GM18517 (cell line): Measurements from ENCODE around the gene GRID1.

Experiments
- ATAC-seq: cut with Tn5 transposase; IDR thresholded peaks from one replicate; pipeline ENCODE4 v1.9.1; 2021; ENCODE audit warnings: mild to moderate bottlenecking, moderate library complexity; ENCODE audit not compliant: unreplicated experiment

GRID1 gene

GRCh38 chr10:86366033-86366901 is at the start of gene GRID1:
Gene GRID1 (minus strand): TSS chr10:86366795.
- ATAC-seq = no peak

DNA sequence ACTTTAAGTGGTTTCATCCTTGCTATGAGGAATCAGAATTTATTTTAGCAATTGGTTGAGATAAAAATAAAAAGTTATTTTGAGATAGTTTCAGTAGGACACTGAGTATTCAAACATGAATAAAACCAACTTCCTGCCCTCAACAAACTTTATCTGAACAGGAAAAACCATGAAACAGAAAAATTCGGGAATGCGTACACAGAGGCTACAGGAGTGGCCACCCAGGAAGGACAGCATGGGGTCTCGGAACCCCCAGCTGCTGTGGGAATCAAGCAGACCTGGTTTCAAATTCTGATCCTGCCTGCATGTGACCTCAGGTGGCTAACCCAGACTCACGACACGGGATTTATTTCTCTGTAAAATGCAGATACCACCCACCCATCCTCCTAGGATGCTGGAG is 49.0 kb upstream of the GRID1 start:
- no peak for ATAC-seq

DNA sequence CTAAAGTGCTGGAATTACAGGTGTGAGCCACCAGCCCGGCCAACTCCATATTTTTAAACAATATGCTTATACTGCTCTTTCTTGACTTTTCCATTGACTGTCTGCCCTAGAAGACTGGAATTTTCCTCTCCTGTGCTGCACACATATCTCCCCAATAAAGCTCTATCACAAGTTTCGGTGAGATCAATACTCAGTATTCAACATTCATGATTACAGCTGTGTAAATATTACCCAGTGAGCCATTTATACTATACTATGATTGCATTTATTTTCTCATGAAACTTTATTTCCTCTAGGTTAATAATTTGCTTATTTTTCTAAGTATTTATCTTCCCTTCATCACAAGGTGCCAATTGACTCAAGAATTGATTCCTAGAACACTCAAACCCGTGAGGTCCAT is 48.5 kb upstream of the GRID1 start:
- ATAC-seq = no peak

GRCh38 chr10:86413046-86413728 is 46.6 kb upstream of the GRID1 start:
- ATAC-seq = peak; percentile 75

DNA sequence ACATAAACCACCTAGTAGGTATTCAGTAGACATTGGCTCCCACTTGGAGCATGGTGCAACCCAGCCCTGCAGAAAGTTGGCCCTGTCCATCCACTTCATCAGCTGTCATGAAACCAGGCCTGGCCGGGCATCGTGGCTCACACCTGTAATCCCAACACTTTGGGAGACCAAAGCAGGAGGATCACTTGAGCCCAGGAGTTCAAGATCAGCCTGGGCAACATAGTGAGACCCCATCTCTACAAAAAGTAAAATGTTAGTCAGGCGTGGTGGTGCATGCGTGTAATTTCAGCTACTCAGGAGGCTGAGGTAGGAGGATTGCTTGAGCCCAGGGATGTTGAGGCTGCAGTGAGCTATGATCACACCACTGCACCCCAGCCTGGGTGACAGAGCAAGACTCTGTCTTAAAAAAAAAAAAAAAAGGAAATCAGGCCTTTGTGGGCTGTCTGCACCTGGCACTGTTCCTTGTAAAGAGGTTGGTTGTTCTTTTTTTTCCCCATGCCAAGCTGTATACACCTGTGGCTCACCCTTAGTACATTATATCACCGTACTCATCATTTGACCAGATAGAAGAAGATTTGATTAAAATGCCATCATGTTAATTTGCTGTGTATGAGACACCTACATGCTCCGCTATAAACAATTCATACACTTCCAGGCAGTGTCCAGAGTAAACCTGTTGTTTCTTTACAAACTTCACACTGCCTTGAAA is 45.4 kb upstream of the GRID1 start:
- ATAC-seq = peak; percentile 1

DNA sequence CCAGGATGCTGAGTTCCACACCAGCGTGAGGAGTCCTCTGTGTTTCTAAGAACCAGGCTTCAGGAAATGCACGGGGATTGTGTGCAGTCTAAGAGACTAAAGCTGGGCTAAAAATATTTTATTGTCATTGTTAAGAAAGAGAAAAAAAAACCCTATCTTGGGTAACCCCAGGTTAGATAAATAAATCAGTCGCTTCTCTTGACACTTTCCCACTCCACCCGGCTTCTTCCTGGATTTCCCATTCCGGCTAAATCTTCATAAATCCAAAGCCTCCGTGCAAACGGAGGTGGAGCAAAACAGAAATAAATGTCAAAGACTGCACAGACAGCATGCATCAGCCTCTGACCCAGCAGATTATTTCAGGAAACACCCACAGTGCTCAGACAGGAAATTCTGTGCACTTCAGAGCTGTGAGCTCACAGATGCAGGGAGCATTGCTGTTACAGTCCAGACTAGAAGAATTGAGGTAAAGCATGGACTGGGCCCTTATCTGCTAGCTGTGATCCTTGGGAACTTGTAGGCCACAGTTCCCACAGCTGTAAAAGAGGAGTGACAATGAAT is 44.8 kb upstream of the GRID1 start:
- peak; percentile 45 for ATAC-seq

DNA sequence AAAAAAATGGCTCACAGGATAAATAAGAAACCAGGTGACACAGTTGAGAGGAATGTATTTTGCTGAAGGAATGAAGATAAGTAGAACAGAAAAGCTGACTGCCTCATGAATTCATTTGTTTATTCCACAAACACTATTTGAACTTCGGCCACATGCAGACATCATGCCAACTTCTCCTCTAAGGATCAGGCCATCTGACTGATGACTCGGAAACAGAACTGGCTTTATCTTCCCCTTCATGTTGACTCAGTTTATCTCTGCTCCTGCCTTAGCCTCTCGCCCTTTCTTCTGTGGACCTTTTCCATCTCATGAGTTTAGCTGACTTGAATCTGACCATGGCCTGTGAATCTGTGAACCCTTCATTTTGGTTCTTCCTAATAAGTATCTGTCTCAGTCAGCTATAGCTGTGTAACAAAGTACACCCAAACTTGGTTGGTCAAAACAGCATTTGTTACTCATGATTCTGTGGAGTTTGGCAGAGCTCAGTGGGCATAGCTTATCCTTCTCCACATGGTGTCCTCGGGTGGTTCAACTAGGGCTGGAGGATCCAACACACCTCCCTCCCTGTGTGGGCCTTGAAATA is 44.0 kb upstream of the GRID1 start:
- ATAC-seq = no peak

- ATAC-seq = no peak
These were observed 42.6 kb upstream of the GRID1 start for GRCh38 chr10:86409183-86409582.

- no peak for ATAC-seq
These were observed 36.7 kb upstream of the GRID1 start for GRCh38 chr10:86403183-86403797.

DNA sequence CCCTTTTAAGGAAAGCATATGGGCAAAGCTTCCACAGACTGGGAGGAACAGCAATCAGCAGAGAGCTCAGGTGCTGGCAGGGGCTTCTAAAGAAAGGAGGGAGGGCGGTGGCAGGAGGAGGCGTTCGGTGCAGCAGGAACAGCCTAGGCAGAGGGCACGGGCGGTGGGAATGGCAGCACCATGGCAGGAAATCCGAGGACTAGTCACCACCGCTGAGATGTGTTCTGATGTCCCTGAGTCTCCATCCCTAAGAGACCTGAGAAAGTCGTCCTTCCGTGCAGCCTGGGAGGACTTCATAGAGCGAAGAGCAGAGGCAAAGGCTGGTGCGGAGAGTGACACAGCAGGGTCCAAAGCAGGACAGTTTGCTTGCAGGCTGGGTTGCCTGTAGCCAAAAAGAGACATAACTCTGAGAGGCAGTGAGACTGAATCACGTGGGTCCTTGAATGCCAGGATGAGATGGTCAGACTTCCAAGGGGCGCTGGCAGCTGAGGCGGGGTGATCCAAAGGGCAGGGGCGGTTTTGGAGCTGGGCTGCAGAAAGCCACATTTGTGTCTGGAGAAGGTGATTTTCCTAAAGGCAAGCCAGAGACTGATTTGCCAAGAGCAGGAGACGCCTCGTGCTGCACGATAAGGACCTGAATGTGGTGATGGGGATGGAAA is 35.8 kb upstream of the GRID1 start:
- no peak for ATAC-seq

GRCh38 chr10:86401588-86402282 is 35.1 kb upstream of the GRID1 start:
- peak; percentile 7 for ATAC-seq

DNA sequence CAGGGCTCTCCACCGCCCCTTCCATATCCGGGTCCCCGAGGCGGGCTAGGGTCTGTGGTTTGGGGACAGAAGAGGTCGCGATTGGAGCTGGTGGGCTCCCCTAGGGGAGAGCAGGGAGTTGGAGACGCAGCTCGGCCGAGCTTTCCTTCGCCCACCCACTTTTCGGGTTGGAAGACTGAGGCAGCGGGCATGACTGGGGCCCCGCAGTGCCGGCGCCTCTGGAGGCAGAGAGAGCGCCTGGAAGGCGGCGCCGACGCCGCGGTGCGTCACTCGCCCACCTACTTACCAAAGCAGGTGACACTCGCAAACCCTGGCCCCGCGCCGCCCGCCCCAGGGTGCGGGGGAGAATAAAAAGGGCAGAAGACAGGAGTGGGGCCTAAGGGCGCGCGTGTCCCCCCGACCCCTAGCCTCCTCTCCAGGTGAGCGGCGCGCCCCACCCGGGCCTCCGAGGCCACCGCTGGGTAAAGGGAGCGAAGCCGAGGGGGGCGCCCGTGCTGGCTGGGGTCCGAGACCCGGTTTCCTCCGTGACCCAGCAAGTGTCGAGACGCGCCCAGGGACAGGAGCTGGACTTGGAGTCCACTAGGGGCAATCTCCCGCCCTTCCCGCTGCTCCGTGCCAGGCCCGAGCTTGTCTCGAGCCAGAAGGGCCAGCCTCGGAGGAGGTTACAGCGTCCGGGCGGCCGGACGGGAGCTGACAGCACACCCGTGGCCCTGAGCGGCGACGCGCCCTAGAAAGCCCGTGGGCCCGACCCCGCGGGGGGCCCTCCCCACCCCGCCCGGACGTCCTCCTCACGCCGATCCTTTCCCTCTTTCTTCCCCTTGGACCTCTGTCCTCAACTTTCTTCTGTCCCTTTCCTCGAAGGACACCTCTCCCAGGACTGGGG is 34.4 kb upstream of the GRID1 start:
- ATAC-seq = peak; percentile 37

DNA sequence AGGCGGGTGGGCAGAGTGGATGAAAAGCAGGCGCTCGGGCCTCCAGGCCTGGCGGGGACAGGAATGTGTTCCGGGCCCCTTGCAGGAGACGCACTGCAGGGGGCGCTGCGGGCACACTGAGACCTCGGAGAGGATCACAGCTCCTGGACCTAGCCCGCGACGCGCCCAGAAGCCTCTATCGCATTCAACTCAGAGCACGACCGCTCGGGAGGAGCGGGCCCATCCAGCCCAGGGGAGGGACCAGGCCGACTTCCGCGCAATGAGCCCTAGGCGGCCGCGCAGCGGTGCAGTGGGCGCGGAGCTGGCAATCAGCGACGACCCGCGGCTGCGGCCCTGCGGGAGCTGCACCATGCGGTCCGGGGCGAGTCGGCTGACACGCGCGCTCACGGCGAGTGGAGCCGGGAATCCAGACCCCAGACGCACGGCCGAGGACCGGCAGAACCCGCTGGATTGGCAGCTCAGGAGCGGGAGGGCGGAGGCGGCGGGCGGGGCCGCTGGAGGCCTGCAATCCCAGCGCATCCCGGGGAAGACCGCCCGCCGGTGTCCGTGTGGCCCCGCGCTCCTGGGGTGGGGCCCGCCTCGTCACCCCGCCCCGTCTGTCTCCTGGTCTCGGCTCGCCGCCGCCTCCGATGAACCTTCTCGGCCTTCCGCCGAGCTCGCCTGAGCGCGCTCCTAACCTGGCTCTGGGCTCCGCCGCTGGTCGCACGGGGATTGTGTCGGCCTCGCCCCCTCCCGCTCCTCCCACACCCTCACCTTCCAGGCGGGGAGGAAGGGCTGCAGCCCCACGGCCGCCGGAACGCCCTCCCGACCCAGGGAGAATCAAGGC is 33.5 kb upstream of the GRID1 start:
- ATAC-seq = peak; percentile 83

DNA sequence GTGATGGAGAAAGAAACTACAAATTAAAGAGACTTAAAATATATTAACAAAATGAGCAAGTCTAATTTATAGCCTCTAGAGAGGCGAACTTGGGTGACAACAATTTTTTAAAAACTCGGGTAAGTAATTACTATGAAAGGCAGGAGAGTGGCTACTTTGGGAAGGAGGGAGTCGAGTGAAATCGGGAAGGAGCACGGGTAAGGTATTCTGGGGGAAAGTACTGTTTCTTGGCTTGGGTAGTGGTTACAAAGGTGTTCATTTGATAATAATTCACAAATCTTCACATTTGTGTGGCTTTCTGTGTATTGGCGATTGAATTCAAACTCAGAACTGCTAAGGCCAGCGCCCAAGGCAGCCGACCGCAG is 32.9 kb upstream of the GRID1 start:
- peak; percentile 1 for ATAC-seq

GRCh38 chr10:86397120-86397519 is 30.5 kb upstream of the GRID1 start:
- no peak for ATAC-seq

DNA sequence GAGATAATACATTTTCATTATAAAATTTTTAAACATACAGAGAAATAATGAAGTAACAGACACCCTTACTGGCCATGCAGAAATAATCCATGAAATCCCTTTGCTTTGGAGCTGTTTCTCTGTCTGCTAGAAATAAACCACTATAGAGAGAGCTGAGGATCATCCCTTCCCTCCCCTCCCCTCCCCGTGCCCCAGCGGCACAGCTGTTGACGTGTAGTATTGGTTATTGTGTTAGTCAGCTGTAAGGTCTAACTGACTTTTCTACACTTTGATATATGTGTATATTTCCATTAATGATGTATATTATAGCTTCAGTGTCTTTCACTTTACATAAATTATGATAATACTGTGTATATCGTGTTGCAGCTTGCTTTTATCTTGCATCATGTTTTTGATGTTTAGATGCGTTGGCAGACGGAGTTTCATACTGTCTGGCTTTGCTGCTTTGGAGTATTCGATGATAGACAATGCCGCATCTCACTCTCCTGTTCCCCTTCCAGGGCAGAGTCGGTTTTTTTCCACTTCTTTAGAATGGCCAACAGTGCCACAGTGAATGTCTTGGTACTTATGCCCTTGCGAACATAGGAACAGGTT is 27.4 kb upstream of the GRID1 start:
- ATAC-seq = no peak

GRCh38 chr10:86393362-86393761 is 26.8 kb upstream of the GRID1 start:
- no peak for ATAC-seq
